ENCODE measurements around the gene WFDC1.
"Not testable (repeated sequence)": the region's sequence is repeated elsewhere in the genome, so short reads cannot be mapped to it uniquely, and the experiment has no call there.

The WFDC1 gene

DNA sequence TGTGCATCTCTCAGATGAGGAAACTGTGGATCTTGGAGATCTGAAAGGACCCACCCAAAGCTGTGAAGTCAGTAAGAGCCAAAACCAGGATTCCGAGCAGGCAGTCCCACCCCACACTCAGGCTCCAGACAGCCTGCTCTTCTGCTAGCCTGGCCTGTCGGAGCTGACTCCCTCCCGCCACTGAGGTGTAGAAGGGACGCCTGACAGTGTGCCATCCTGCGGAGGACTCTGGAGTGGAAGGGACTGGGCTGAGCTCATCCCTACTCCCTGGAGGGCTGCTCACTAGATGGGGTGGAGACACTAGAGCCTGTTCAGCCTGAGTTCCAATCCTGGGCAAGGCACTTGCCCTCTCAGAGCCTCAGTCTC lies 36.0 kb downstream of the WFDC1 start:
- DNase-seq, result no peak

DNA sequence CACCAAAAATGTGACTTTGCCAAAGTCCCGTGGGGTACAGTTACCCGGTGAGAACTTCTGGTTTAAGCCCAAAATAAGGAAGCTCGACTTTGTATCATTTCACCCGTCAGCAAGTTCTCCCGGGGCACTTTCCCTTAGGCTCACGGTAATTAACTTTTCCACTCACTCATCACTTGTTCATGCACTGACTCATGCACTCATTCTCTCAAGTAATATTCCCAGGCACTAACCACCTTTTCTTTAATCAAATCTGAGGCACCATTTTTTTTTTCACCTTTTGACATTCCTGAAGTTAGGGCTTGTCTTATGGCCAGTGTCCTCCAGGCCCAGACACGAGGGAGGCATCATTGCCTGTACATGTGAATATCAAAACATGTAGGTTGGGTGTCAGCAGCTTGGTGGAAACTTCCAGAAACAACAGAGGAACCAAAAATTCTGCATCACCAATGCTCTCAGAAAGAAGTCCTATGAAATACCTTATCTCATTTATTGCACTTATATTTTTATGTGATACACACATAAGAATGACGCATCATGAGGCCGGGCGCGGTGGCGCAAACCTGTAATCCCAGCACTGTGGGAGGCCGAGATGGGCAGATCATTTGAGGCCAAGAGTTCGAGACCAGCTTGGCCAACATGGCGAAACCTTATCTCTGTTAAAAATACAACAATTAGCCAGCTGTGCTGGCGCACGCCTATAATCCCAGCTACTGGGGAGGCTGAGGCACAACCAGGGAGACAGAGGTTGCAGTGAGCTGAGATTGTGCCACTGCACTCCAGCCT lies 37.5 kb downstream of the WFDC1 start:
- no peak for DNase-seq

DNA sequence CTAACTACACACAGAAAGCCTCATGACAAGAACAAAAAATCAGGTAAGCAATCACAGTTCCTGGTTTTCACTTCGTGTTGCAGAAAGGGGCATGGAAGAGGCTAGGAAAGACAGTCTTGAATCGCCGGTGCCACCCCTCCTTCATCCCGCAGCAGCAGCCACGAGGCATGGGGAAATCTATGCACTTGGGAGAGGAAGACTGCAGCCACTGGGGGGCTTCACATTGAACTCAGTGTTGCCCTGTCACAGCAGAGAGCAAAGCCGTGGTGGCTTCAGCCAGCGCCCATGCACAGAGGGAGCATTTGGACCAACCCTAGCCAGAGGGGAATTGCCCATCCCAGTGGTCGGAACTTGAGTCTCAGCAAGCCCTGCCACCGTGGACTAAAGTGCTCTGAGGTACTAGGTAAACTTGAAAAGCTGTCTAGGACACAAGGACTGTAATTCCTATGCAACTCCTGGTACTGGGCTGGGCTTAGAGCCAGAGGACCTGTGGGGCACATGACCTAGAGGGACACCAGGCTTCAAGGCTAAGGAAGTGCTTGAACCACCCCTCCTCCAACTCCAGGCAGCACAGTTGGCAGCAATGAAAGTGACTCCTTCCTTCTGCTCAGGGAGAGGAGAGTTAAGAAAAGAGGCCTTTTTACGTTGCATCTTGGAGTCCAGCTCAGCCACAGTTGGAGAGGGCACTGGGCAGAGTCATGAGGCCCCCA lies 38.5 kb downstream of the WFDC1 start:
- DNase-seq, result no peak

DNA sequence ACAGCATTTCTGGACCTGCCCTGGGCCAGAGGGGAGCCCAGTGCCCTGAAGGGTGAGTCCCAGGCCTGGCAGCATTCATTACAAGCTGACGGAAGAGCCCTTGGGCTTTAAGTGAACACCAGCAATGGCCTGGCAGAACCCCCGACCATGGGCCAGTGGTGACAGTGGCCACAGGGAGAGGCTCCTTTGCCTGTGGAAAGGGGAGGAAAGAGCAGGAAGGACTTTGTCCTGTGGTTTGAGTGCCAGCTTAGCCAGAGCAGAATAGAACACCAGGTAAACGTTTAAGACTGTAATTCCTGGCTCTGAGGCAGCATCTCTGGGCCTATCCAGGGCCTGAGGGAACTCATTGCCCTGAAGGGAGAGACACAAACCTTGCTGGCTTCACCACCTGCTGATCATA lies 39.4 kb downstream of the WFDC1 start:
- DNase-seq, result no peak

DNA sequence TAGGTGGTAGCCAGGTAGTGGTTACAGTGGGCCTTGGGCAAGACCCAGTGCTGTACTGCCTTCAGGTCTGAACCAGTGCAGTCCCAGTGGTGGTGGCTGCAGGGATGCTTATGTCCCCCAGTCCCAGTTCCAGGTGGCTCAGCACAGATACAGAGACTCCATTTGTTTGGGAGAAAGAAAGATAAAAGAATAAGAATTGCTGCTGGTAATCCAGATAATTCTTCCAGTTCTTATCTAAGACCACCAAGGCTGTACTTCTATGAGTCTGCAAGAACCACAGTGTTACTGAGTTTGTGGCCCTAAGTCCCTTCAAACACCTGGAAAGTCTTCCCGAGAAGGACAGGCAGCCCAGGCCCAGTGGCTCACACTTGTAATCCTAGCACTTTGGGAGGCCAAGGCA lies 39.8 kb downstream of the WFDC1 start:
- no peak for DNase-seq

DNA sequence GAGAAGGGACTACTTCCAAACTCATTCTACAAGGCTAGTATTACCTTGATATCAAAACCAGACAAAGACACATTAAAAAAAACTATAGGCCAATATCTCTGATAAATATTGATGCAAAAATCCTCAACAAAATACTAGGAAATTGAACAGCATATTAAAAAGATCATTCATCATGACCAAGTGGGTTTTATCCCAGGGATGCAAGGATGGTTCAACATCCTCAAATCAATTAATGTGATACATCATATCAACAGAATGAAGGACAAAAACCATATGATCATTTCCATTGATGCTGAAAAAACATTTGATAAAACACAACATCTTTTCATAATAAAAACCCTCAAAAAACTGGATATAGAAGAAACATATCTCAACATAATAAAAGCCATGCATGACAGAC lies 42.6 kb downstream of the WFDC1 start:
- not testable (repeated sequence) for DNase-seq

DNA sequence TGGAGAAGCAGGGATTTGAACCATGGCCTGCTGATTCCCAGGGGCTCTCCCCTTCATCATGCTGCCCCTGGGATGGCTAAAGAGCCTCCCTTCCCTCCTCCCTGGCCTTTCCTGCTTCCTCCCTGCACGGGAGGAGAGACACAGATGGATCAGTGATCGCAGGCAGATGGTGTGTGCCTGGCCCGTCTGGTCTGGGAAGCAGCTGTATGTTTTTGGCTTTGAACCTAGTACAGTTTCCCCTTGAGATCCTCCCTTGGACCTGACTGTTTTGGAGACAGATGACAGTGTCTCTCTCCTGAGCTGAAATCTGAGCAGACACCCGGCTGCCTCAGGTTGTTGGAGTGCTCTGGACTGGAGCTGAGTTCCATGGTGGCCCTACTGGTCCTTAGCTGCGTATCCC lies 44.6 kb downstream of the WFDC1 start:
- no peak for DNase-seq

DNA sequence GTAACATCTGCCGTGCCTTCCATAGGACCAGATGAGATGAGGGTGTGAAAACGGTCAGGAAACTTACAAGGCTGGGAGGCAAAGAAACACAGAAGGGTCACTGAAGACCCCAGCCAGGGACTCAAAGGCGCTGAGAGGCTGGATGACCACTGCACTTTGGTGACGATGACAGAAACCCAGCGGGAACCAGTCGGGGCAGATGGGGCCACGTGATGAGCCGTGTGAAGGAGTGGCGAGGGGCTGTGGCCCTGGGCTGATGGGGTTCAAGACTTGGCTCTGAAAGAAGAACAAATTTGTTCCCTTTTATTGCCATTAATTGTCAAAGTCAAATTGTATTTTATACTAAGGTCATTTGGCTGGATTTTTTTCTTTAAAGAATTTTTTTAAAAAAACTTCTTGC lies 45.1 kb downstream of the WFDC1 start:
- no peak for DNase-seq

DNA sequence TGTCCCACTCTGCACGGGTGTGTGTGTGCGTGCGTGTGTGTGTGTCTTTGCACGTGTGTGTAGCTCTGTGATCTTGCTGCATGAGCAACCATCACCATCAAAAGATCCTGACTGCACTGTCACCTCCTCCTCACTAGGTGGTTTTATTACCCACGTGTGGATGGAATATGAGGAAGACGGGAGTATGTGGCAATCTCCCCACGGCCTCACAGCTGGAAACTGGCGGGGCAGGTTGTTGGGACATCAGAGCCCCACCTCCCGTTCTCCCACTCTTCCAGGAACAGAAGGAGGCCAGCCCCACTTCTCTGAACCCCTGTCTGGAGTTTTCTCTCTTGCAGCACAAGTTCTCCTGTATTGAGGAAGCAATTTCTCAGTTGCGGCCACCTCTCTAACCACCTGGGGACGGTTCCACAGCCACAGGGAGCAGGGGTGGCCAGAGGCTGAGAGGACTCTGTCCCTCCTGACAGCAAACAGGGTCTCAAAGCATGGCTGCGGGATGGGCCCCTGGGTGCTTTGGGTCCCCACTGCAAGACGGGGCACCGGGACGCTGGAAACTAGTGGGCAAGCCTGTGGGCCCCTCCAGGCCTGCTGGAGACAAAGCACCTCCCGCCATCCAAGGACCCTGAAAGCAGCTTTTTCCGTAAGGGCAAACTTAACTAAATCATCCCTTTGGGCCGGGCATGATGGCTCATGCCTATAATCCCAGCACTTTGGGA lies 45.8 kb downstream of the WFDC1 start:
- no peak for DNase-seq

DNA sequence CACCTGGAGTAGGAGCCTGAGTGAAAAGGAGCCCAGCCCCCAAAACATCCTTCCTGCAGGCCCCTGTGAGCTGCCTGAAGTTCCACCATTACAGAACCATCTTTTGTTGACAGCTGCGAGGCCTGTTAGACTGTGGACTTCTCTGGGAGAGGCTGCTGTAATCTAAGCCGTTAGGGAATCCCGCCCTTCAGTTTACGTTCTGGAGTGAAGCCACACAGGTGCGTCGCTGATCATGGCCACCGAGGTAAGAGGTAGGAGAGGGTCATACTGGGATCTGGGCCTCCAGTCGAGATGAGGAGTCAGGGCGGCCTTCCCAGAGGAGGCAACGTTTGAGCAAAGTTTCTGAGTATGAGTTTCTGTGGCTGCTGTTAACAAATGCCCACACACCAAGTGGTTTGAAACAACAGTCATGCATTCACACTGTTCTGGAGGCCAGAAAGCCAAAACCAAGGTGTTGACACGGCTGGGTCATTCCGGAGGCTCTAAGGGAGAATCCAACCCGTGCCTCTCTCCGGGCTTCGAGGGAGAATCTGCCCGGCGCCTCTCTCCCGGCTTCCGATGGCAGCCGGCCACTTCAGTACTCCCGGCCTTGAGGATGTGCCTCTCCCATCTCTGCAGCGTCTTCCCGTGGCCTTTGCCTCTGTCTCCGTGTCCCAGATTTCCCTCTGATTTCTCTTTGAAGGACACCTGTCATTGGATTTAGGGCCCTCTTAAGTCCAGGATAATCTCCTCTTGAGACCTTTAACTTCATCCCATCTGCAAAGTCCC lies 47.0 kb downstream of the WFDC1 start:
- no peak for DNase-seq

DNA sequence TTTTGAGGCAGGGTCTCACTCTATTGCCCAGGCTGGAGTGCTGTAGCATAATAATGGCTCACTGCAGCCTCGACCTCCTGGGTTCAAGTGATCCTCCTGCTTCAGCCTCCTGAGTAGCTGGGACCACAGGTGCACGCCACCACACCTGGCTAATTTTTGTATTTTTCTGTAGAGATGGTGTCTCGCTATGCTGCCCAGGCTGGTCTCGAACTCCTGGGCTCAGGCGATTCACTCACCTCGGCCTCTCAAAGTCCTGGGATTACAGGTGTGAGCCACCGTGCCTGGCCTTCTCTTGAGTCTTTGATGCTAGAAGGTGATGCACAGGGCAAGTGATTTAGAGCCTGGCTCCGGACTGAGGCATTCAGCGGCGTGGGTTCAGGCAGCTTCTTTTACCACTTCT lies 49.1 kb downstream of the WFDC1 start:
- DNase-seq, result not testable (repeated sequence)

DNA sequence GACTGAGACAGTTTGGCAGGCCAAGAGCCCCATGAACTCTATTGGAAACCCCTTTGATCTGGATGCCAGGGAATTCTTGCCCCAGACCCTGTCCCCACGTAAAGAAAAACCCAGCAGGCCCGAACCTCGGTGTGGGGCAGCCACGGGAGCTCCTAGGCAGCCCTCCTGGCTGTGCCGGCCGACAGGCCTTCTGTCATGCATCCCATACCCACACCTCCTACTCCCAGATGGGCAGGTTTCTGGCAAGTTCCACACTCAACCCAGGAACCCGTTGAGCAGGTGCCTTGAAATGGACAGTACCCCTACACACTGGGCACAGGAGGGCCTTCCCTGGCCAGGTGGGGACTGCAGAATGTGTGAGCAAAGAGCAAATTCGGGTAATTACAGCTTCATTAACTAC lies 50.1 kb downstream of the WFDC1 start:
- DNase-seq, result no peak

DNA sequence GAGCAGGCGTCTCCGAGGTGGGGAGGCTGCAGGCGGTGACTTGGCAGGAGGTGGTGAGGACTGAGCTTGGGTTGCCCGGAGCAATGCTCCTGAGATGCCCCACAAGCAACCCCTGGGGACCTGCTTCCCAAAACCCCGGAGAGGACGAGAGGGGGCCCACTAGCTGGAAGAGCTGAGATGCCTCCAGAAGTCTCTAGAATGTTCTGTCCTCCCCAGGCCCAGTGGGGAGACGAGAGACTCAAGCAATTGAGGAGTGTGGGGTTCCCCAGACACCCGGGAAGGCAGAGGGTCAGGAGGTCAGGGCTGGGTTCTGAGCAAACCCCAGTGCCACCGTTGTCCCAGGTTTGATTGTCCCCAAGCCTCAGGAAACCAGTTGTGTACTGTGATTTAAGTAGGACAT lies 52.5 kb downstream of the WFDC1 start:
- no peak for DNase-seq

DNA sequence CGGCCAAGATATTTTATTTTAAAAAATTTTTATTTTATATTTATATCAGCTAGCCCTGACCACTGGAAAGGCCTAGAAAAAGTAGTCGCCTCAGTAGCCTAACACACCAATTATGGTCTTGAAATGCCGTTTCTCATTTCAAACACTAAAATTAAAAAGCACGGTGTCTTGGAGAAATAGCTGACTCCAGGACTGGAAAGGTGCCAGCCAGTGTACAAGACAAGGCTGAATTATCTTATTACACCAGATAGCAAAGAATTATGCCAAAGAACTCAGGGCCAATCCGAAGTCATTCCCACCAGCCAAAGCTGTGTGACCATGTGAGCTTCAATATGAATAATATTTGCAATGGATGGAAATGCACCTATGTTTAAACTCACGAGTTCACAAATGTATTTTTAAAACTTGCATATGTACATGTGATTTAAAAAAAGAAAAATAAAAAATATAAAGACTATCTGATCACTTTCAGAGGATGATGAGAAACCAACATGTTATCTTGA lies 53.8 kb downstream of the WFDC1 start:
- no peak for DNase-seq

DNA sequence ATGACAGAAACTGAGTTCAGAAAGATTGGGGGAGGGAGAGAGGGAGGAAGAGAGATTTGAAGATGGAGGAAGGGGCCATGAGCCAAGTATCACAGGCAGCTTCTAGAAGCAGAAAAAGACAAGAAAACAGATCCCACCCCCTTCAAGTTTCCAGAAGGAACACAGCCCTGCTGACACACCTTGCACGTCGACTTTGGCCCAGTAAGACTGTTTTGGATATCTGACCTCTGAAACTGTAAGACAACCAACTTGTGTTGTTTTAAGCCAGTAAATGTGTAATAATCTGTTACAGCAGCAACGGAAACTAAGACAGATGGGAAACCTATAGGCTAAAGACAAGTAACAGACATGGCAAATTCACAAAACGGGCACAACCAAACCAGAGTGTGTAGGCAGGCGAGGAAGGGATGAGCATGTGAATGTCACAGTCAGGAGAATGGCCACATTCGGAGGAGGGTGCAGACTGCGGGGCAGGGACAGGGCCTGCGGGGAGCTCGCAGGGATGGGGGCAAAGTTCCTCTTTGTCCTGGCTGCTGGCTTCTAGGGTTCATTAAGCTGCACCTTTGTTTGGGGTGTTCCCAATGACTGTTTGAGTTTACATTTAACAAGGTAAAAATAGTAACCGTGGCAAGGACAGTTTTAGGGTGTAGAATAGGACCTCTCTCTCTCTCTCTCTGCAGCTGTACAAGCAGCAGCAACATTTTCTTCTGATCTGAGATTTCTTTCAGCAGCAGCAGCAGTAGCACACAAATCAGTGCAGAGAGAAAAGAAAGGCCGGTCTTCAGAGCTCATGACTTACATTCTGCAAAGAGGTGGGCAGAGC lies 55.4 kb downstream of the WFDC1 start:
- DNase-seq, result no peak

DNA sequence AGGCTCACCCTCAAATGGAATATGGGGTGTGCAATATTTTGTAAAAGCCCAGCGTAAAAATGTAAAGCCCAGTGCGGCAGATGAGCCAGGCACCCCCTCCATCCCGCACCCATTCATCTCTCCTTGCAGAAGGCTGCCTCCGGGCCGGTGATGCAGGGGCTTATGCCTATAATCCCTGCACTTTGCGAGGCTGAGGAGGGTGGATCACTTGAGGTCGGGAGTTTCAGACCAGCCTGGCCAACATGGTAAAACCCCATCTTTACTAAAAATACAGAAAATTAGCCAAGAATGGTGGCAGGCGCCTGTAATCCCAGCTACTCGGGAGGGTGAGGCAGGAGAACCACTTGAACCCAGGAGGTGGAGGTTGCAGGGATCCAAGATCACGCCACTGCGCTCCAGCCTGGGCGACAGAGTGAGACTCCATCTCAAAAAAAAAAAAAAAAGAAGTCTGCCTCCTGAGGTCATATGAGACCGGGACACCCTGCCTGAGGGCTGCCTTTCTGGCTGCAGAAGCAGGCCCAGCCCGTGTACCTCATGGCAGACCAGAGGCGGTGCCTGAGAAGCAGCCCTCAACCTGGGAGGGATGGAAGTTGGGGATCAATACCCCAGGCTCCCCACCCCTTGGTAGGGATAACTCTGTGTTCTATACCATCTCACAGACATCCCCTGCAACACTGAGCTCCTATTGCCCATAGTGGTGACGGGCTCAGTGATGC lies 56.2 kb downstream of the WFDC1 start:
- DNase-seq, result no peak

DNA sequence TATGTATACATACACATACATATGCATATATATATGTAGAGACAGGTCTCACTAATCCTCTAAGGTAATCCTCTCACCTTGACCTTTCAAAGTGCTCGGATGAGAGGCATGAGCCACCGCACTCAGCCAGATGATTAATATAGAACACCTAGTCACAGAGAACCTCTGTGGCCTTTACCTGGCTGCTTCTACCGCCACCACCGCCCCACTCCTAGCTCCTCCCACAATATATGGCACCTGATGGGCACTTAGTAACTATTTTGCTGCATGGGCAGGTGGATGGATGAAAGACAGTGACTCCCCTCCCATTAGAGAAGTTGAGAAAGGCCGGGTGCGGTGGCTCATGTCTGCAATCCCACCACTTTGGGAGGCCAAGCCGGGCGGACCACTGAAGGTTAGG lies 57.0 kb downstream of the WFDC1 start:
- DNase-seq, result no peak

DNA sequence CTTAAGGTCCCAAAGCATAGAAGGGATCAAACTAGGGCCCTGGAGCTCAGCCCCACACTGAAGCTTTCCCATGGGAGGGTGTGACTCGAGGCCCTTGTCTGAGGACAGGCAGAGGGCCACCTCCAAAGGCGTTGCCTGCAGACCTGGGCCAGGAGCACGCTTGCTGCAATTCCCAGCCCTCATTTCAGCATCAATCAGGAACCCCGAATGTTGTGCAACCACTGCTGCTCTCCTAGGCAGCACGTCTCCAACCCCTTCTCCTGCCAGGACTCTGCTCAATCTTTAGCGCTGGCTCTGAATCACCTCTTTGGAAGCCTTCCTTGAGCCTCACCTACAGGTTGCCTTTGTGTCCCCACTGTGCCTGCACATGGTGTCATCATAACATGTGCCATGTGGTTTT lies 59.6 kb downstream of the WFDC1 start:
- DNase-seq, result no peak

DNA sequence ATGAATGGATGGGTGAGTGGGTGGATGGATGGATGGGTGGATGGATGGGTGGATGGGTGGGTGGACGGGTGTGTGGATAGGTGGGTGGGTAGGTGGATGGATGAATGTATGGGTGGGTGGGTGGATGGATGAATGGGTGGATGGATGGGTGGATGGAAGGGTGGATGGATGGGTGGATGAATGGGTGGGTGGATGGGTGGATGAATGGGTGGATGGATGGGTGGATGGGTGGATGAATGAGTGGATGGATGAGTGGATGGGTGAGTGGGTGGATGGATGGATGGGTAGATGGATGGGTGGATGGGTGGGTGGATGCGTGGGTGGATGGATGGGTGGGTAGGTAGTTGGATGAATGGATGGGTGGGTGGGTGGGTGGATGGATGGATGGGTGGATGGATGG lies 60.5 kb downstream of the WFDC1 start:
- no peak for DNase-seq

DNA sequence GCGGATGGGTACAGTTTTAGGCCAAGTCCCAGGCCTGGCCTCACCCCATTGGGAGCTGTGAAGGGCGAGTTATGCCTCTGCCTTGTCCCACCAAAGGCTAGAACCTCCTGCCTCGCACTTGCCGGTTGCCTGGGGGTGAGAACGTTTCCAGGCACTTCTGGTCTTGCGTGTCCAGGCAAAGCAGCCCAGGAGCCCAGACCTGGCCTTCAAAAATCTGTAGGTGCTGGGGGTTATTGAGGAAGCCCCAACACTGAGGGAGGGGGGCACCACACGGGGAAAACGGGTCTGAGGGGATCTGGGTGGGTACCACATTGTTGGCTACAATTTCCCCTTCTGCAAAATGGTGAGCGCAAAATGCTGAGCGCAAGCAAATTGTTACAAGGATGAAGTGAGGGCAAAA lies 61.5 kb downstream of the WFDC1 start:
- no peak for DNase-seq

DNA sequence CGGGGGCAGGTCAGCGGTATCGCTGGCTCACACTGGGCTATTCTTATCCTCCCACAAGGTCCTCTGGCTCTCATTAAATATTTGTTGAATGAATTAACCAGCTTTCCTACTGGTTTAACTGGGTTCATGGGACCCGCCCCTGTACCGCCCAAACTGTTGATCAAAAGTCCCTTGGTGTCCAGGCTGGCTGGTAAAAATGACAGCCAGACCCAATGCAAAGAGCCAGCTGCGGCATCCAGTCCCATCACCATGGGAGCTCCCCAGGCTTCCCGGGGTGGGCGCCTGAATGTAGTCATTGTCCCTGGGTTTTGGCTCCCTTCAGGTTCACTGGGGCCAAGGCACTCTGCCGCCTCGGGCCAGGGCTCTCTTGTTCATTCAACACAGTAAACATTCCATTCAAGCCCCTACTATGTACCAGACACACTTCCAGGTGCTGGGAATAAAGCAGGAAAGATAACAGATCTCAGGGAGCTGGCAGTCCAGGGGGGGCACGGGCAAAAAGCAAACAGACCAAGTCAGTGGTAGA lies 62.0 kb downstream of the WFDC1 start:
- DNase-seq, result no peak

Measured in NCI-H1048 (cell line).